ENCODE data around the gene GAD2. TPM values are rescaled to one million over a fixed set of nuclear protein-coding genes. Genes with fewer than 3 reads are reported as not detected.

The GAD2 gene
- total RNA-seq, 1 donor from 2014 or later, result 6.5 TPM

DNA sequence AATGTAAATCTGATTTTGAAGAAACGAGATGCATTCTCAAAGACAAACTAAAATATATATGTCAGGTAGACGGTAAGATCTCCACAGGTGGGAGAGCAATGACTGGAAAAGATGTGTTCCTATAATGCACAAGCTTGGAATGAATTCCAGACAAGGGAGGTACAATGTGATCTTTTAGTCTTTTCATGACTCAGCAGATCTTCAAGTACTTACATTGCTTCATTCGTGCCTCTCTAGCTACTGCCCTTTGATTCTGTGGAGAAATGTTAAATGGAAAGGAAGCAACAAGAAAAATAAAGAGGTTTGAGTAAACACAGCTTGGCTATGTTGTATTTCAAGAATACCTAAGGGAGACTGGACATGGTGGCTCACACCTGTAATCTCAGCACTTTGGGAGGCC is 106.6 kb downstream of the GAD2 start:
- Mint-ChIP-seq H3K27me3 (peaks cover 6% of the 10 kb centered on the region), H3K9me3 (ENCODE audit: low read depth) (peaks cover 9% of the 10 kb centered on the region), H3K4me3 (ENCODE audit: low read depth) (no peak overlapping the region), H3K36me3 (ENCODE audit: insufficient read depth) (no peaks in the 10 kb centered on the region), H3K4me1 (ENCODE audit: low read depth) (peaks cover 15% of the 10 kb centered on the region), H3K27ac (no peak overlapping the region)
- DNase-seq (ENCODE audit: low spot score, unreplicated experiment), result no peak
- TF ChIP-seq, protein P1, sequence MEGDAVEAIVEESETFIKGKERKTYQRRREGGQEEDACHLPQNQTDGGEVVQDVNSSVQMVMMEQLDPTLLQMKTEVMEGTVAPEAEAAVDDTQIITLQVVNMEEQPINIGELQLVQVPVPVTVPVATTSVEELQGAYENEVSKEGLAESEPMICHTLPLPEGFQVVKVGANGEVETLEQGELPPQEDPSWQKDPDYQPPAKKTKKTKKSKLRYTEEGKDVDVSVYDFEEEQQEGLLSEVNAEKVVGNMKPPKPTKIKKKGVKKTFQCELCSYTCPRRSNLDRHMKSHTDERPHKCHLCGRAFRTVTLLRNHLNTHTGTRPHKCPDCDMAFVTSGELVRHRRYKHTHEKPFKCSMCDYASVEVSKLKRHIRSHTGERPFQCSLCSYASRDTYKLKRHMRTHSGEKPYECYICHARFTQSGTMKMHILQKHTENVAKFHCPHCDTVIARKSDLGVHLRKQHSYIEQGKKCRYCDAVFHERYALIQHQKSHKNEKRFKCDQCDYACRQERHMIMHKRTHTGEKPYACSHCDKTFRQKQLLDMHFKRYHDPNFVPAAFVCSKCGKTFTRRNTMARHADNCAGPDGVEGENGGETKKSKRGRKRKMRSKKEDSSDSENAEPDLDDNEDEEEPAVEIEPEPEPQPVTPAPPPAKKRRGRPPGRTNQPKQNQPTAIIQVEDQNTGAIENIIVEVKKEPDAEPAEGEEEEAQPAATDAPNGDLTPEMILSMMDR (IDR thresholded peaks at IDR 0.05; ENCODE audit: unreplicated experiment), result no peak

DNA sequence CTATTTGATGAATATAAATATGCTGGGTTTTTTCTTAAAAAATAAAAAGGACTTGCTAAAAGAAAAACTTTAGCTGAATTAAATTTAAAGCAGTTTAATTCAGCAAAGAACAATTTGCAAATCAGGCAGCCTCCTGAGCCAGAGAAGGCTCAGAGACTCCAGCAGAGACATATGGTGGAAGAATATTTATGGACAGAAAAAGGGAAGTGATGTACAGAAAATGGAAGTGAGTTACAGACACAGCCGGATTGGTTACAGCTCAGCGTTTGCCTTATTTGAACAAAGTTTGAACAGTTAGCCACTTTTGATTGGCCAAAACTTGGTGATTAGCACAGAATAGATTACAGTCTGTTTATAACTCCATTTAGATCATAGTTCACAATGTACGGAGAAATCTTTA is 110.3 kb downstream of the GAD2 start:
- no peak overlapping the region for H3K27ac Mint-ChIP-seq
- TF ChIP-seq, protein P1 (IDR thresholded peaks at IDR 0.05; ENCODE audit: unreplicated experiment), result no peak

DNA sequence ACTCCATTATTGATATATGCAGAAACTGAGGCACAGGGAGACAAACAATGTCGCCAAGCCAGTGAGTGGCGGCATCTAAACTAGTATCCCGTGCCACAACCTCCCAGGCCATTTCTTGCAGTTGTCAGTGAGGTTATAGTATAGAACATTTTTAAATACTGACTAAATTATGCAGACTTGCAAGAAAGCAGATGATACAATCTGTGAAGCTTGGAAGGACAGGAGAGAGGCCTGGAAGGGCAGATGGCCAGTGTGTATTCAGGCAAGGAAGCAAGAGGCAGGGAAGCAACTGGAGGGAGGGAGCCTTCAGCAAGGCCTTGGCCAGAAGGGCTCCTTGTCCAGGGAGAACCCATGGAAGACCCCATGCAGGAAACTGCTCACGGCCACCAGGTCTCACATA is 111.2 kb downstream of the GAD2 start:
- TF ChIP-seq, protein P1 (IDR thresholded peaks at IDR 0.05; ENCODE audit: unreplicated experiment), result no peak
- Mint-ChIP-seq H3K4me1 (ENCODE audit: low read depth) (peaks cover 7% of the 10 kb centered on the region), H3K4me3 (ENCODE audit: low read depth) (no peak overlapping the region), H3K9me3 (ENCODE audit: low read depth) (peaks cover 7% of the 10 kb centered on the region), H3K27ac (no peak overlapping the region), H3K27me3 (no peaks in the 10 kb centered on the region), H3K36me3 (ENCODE audit: insufficient read depth) (no peaks in the 10 kb centered on the region)
- DNase-seq (ENCODE audit: low spot score, unreplicated experiment), result no peak

More for the DNA sequence above, 110.3 kb downstream of the GAD2 start:
- Mint-ChIP-seq H3K27me3 (peaks cover 2% of the 10 kb centered on the region), H3K4me3 (ENCODE audit: low read depth) (no peak overlapping the region), H3K36me3 (ENCODE audit: insufficient read depth) (no peaks in the 10 kb centered on the region), H3K9me3 (ENCODE audit: low read depth) (peaks cover 7% of the 10 kb centered on the region), H3K4me1 (ENCODE audit: low read depth) (peaks cover 4% of the 10 kb centered on the region)
- no peak for DNase-seq (ENCODE audit: low spot score, unreplicated experiment)

DNA sequence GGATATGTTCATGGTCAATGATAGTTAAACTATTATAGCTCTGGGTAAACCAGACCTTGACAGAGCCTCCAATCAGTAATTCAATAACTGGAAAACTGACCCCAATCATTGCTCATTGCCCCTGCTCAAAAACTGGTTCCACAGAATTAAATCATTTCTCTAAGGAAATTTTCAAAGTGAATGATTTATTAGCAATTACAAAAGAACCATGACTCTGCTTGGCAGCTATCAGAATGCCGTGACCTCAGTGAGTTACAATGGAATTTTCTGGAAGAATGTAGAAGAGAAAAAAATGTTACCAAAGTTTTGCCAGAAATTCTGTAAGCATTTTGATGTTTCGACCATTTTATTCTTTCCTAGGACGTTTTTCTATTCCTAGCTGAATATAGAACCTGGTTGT is 114.8 kb downstream of the GAD2 start:
- Mint-ChIP-seq H3K4me1 (ENCODE audit: low read depth) (peaks cover 12% of the 10 kb centered on the region), H3K4me3 (ENCODE audit: low read depth) (no peak overlapping the region), H3K36me3 (ENCODE audit: insufficient read depth) (peaks cover 5% of the 10 kb centered on the region), H3K27ac (no peak overlapping the region), H3K27me3 (no peaks in the 10 kb centered on the region), H3K9me3 (ENCODE audit: low read depth) (peaks cover 10% of the 10 kb centered on the region)
- no peak for DNase-seq (ENCODE audit: low spot score, unreplicated experiment)
- TF ChIP-seq, protein P1 (IDR thresholded peaks at IDR 0.05; ENCODE audit: unreplicated experiment), result no peak

DNA sequence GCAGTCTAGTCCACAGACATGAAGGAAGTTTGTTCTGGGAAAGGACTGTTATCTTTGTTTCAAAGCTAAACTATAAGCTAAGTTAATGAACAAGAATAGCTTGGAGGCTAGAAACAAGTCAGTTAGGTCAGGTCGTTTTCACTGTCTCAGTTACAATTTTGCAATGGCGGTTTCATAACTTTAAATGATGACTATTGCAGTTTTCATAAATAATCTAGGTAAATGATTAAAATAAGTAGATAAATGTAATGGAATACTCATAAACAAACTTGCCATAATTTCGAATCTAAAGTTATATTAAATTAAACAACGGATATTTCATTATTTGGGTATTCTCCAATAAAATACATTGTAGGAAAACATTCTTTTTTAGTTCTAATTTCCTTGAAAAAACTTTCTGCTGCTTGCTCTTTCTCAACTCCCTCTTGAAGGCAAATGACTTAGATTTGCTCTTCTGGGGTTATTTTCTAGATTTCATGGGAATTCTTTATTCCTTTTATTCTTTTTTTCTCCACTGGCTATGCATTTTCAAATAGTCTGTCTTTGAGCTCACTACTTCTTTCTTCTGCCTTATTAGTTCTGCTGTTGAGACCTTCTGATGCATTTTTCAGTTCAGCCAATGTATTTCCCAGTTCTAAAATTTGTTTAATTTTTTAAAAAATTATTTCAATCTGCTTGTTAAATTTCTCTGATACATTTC is 117.8 kb downstream of the GAD2 start:
- peaks cover 12% of the 10 kb centered on the region for H3K4me1 Mint-ChIP-seq (ENCODE audit: low read depth)
- H3K4me3 Mint-ChIP-seq (ENCODE audit: low read depth), result no peak overlapping the region
- no peak overlapping the region for H3K27ac Mint-ChIP-seq
- peaks cover 14% of the 10 kb centered on the region for H3K9me3 Mint-ChIP-seq (ENCODE audit: low read depth)
- no peak for DNase-seq (ENCODE audit: low spot score, unreplicated experiment)
- TF ChIP-seq, protein P1 (IDR thresholded peaks at IDR 0.05; ENCODE audit: unreplicated experiment), result no peak
- H3K27me3 Mint-ChIP-seq, result no peaks in the 10 kb centered on the region
- peaks cover 5% of the 10 kb centered on the region for H3K36me3 Mint-ChIP-seq (ENCODE audit: insufficient read depth)
